Activated CD4-positive, alpha-beta T cell treated with anti-CD3 and anti-CD28 coated beads for 1 hour (primary cell): Measurements from ENCODE around the gene CATSPER1.
"Not testable (repeated sequence)": the region's sequence is repeated elsewhere in the genome, so short reads cannot be mapped to it uniquely, and the experiment has no call there.

ENCODE experiments used
- DNase-seq: peaks from one replicate; pipeline ENCODE4 v3.0.0-alpha.2; 2020

The CATSPER1 gene

DNA sequence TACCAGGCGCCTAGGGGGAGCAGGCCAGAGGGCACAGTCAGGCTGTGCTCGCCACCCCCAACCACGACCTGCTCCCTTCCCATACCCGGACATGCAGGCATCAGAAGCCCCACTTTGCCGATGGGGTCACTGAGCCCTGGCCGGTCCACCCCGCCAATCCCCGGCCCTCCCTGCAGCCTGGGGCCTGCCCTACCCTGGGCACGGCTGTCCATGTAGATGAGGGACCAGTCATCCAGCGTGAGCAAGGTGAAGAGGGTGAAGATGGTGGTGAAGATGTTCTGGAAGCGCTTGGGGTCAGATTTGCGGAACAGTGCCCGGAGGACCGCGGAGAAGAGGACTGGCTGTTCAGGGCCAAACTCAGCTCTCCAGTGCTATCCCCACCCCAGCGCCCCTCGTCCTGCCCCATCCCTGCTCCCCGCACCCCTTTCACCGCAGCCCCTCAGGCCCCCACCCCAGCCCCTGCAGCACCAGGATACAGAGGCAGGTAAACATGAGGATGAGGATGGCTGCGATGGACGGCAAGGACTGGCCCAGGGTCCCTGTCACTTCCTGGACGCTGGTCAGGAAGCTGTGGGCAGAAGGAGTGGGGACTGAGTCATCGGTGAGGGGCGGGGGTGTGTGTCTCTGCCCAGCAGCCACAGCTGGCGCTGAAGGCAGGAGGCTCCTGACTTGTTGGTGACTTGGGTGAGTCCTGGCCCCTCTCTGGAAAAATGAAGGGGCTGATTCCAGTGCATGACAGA, 5.5 kb downstream of the CATSPER1 start:
- DNase-seq = no peak

DNA sequence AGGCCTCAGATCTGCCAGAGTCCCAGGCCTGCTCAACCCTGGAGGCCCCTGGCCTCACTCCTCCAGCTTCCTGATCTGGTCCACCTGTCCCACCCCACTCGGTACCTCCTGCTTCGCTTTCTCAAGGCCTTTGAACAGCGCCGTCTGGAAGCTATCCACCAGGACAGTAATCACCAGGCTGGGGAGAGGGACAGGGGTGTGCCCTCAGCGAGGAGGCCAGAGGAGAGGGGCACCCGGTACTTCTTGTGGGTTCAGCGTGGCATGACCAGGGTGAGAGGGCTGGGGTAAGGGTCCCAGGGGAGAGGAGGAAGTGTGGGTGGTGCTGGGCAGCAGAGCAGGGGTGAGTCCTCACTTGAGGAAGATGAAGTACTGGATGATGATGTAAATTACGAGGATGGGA, 6.1 kb downstream of the CATSPER1 start:
- no peak for DNase-seq

DNA sequence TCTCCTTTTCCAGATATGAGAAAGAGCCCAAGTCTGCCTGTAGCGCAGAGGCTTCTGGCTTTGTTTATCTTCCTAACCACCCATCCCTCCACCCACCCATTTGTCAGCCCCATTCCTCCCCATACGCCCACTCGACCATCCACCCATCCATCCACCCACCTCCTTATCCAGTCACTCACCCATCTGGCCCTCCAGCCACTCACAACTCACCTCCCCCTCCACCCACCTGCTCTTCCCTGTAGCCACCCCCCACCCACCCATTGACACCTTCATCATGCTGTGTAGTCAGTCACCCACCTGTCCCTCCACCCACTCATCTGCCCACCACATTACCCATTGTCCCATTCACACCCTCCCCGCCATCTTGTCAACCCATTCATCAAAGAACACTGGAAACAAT, 9.0 kb downstream of the CATSPER1 start:
- DNase-seq = no peak

DNA sequence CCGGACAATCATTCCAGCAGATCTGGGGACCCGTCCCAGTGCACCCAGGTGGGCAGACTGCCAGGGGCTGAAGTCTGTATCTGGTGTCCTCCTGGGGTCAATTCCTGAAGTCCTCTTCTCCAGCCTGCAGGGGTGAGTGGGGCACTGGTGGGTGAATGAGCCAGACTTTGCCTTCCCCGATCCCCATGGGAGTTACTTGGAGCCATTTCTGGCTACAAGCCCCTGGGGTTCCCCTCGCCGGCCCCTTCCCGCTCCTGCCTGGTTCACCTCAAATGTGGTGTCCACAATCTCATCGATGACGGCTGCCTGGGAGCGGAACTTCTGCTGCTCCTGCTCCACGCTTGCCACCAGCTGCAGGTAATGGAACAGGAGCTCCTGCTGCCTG, 9.5 kb downstream of the CATSPER1 start:
- DNase-seq = no peak

DNA sequence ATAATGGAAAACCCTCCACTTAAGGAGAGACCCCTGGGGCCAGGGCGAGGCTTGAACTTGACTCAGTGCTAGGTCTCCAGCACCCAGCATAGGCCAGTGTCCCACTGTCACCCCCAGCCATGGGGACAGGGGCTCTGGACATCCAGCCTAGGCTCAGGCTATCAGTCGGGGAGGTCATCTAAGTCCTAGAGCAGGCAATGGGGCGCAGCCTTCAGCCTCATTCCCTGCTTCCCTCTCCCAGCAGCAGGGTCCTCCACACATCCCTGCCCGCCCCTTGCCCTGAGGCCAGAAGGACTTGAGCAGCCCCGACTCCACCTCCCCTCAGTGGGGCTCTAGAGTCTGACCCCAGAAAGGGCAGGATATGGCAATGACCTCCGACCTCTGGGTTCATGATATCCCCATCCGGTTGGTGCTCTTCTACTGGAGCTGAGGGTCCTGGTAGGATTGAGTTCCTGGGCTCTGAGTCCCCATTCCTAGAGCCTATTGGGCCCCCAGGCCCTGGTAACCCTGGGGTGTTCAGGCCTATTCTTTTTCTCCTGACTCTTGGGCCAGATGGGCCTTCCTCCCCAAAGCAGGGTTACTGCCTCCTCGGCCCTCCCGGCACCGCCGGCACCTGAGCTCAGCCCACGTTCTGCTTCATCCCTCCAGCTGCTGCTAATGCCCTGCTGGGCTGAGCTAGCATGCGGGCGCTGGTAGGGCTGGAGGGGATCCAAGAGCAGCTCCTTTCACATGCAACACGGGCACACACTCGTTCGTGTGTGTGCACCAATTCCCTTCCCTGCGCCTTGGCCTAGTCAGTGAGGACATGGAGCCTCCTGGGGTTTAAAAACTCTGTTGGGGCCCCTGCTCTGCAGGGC, 10.1 kb downstream of the CATSPER1 start:
- DNase-seq = no peak

DNA sequence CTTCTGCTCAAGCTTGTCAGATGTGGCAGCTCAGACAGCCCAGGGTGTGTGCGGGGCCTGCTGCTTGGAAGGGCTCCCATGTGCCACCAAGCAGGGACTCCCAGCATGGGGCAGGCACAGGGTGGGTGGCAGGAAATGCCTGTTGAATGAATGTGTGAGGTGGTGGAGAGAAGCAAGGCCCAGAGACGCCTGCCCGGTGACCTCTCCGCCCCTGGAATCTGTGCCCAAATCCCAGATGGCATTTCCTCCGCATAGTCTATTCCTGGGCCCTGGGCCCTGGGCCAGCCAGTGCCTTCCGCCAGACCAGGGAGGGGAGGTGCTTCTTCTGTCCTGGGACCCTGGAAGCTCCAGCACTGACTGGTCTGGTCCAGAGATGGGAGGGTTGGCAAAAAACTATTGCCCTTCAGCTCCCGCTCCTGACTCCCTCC, 10.8 kb downstream of the CATSPER1 start:
- DNase-seq = no peak

DNA sequence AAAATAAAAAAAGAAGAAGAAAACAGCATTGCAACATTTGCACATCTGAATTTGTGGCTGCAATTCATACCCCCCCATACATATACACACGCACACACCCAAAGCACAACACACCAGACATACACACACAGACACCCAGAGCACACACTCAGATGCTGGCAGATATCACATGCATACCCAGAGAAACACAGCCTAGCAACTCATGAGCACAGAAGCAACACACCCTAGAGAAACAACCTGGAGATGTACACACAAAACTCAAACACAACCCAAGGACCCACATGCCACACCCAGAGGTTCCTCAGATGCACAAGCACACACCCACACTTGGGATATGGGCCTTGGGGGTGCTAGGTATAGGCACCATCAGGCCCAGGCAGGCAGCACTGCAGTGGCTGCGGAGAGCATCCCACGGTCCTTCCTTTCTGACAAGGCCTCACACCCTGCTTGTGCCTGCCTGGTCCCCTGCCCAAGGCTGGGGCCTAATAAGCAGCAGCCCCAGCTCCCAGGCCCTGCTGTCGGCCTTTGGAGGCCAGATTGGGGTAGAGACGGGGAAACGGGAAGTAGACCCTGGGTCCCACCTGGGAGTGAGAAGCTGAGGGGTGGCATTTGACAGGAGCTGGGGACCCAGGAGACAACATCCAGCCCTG, 11.3 kb downstream of the CATSPER1 start:
- DNase-seq = no peak

DNA sequence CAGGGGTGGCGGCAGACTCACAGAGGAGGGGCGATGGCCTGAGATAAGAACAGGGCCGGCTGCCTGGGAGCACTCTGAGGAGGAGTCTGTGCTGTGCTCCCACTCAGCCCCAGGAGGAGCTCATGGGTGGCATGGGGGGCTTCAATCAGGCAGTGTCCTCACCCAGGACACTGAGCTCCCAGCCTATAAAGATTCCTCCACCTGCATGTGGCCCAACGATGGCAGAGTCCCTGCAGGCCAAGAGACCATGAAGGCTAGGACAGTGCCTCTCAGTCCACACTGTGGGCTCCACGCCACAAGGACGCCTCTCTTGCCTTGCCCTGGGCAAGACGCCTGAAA, 12.5 kb downstream of the CATSPER1 start:
- DNase-seq = no peak

DNA sequence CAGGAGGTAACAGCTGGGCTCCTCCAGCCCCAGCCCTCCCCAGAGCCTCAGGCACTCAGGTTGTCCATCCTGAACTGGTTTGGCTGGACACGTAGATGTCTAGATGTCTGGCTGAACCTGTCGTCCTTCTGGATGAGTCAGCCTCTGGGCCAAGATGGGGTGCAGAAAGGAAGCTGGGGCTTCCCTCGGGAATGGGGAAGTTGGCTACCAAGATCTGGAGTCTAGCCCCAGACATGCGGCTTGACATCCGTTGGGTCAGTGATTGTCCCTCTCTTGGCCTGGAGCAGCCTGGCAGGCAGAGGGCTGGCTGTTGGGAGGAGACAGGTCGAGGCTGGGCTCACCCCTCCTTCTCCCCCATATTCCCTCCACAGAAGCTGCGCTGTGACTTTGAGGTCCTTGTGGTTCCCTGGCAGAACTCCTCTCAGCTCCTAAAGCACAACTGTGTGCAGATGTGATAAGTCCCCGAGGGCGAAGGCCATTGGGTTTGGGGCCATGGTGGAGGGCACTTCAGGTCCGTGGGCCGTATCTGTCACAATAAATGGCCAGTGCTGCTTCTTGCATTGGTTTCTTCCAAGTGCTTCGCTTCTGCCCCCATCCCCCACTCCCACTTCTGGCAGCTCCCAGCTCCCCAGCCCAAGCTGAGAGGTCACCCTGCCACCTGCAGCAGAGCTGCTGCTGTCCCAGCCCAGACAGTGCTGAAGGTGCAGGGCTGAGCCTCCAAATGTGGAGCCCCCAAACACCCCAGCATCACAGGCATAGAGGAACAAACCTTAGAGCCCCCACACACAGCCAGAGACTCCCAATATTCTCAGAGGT, 13.1 kb downstream of the CATSPER1 start:
- no peak for DNase-seq

DNA sequence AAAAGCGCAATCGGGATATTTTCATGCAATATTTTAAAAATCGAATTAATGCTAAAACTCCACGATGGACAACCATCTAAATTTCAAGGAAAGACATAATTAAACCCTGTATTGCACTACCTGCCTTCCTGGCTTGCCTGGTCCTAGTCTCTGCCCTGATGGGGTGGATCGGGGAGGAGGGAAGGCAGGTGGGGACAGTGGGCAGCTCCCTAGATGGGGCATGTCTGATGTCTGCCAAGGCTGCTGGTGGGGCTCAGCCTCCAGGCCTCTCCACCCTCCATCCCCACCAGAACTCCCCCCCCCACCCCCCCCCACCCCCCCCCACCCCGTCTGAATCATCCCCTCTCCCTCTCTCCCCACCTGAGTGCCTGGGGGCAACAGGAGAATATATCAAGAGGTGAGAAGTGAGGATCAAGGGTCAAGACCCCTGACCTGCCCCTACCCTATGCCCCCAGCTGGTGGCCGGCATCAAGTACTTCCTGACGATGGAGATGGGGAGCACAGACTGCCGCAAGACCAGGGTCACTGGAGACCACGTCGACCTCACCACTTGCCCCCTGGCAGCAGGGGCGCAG, 13.8 kb downstream of the CATSPER1 start:
- DNase-seq = no peak

DNA sequence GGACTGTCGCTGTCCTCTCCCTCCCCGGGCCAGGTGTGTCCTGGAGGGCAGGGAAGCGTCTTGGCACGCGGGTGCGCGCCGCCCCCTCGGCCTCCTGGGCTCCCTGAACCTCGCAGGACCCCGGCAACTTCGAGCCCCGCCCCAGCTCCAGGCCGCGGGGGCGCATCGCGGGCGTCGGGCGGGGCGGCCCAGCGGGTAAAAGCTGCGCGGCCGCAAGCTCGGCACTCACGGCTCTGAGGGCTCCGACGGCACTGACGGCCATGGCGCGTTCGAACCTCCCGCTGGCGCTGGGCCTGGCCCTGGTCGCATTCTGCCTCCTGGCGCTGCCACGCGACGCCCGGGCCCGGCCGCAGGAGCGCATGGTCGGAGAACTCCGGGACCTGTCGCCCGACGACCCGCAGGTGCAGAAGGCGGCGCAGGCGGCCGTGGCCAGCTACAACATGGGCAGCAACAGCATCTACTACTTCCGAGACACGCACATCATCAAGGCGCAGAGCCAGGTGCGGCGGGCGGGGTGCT, 14.4 kb downstream of the CATSPER1 start, which contains the start of gene CST6:
Gene CST6, plus strand, starts transcription at position 224 of the 519 bp plus-strand sequence. Its CDS starts 37 bp downstream, at position 261.
- no peak for DNase-seq

DNA sequence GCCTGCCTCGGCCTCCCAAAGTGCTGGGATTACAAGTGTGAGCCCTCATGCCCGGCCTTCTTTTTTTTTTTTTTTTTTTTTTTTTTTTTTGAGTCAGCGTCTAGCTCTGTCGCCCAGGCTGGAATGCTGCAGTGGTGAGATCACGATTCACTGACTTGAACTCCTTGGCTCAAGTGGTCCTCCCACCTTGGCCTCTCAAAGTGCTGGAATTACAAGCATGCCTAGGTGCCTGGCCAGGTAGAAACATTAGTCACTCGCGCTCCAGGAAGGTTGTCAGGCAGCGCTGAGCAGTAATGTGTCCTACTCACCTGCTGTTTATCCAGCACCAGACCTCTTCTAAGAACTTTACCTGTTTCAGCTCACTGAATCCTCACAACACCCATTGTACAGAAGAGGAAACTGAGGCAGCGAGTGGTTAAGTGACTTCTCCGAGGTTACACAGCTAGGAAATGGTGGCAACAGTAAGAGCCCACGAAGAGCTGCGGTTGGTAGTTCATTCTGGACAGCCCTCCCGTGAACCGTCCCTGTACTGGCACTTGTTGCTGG, 15.0 kb downstream of the CATSPER1 start:
- DNase-seq = no peak

DNA sequence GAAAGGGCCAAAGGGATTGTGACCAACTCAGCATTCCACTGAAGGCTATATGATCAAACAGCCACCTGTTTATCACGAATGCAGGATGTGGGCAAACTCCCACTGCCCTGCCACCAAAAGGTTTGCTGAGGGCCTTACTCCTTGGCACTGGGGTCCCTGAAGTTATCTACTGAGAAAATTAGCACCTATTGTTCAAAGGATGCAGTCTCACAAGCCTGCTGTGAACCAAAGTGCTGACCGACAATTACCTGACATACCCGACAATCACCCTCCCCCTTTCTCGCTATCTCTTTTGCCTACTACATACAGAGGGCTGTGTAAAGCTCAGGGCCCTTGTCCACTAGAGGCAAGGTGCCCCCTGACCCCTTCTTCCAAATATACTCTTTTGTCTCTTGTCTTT, 16.2 kb downstream of the CATSPER1 start:
- not testable (repeated sequence) for DNase-seq

DNA sequence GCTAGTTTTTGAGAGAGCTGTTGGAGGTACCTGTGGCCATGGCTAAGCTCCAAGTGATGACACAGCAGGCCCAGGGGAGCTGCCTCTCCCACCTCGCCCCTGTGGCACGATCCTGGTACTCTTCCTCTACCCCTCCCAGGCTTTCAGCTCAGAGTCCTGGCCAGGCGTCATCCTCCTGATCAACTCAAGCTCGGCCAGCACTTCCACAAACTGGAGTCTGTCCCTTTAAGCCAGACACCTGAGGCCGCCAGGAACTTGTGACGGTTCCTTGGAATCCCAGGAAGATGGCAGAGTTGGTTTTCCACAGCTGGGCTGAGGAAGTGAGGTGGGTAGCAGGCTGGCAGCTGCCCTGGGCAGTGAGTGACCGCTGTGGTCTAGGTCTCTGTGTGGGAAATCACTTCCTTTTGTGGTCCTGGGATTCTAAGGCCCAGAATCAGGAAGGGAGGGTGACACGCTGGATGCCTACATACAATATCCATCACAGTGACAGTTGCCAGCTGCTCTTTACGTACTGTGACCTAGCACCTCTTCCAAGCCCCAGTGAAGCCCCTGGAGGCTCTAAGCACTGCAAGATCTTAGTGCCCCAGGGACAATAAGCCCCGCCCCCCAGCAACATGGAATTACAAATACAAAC, 17.7 kb downstream of the CATSPER1 start:
- DNase-seq = no peak

DNA sequence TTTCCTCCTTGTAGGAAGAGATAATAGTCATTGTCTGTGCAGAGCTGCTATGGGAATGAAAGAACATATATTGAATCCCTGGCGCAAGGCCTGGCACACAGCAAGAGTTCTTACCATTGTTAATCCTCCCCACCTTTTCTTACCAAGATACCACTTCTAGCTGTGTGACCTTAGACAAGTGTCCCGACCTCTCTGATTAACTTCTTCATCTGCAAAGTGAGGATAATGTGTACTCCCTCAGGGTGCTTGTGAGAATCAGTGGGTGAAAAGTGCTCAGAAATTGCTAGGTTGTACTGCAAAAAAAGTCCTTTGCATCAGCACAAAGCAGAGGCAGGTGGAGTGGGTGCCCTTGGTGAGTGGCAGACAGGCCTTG, 18.2 kb downstream of the CATSPER1 start:
- no peak for DNase-seq

DNA sequence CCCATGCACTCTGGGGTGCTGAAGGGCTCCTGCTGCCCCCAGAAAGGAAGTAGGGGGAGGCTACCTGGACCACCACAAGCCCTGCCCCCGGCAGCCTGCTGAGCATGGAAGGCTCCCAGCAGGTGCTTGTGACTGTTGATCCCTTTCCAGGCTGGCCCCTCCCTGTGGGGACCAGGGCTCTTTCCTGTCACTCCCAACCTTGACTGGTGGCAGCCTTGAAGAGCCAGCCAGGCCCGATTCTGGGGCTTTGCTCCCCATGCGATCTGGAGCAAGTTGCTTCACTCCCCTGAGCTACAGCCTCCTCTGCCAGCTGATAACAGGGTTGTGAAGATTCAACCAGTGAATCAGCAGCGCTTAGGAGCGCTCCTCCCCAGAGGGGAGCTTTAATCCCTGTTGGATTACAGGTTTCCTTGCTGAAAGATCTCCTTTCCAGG, 19.1 kb downstream of the CATSPER1 start:
- DNase-seq = no peak

DNA sequence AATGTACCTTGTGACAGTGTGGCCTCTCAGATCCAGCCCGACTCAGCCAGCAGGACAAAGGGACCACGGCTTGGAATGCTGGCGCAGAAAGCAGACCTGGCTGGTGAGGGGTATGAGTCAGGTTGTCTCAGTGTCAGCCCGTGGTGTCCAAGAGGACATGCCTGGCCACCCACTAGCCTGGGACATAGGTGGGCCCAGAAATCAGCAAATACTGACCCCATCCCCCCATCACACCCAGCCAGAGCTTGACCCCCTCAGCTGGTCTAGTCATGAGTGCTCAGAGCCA, 19.4 kb downstream of the CATSPER1 start:
- no peak for DNase-seq

DNA sequence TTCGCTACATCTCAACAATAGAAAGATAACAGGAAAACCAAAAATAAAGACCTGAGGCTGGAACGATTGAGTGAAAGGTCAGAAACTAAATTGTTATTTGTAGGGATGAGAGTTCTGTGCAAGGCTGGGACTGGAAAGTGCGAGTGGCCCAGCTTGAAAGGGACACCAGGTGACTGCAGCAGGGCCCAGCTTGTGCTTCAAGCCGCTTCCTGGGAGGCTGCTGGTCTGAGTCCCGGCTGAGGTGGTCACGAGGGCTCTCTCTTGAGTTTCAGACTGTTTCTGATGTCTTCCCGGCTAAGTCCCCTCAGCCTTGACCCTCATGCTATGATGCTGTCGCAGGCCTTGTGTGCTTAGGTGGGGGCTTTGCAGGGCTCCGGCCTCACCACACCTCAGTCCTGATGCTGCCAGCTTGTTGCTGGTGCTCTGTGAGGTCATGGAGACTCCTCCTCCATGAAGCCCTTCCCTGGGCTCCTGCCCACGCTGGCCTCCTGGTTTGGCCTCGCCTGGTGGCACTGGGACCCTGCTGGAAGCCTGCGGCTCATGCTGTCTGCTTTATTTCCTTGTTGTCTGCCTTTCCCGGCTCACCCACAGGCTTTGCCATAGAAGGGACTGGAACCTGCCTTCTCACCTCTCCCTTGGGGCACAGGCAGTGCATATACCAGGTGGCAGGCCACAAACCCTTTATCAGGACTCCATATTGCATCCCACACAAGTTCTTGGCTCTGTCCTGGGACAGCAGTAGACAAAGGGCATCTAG, 20.0 kb downstream of the CATSPER1 start:
- DNase-seq = no peak

DNA sequence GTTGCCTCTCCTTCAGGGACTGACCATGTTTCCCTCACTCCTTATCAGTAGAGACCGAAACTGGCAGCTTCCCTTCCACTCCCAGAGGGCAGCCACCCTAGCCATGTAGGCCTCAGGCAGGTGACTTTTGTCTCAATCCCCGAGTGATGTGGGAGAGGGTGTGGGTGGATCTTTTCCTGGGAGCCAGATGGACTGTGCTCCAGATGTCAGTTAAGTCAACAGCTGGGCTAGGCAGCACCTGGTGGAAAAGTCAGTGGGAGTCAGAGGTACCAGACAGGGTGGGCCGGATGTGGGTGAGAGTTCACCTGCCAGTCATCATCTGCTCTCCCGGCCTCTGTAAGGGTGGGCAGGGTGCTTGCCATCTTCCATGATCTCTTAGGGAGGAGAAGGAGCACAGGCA, 22.1 kb downstream of the CATSPER1 start:
- no peak for DNase-seq

DNA sequence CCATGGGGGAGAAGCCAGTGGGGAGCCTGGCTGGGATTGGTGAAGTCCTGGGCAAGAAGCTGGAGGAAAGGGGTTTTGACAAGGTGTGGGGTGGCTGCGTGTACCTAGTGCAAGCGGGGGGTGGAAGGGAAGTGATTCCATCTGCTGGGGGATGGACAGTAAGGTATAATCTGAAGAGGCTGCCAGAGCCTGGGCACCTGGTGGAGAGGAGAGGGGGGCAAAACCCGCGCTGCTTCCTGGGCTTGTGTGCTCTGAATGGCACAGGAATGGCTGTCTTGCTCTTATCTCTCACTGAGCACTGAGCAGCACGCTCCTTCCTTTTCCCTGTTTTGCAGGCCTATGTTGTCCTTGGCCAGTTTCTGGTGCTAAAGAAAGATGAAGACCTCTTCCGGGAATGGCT, 23.0 kb downstream of the CATSPER1 start:
- no peak for DNase-seq

DNA sequence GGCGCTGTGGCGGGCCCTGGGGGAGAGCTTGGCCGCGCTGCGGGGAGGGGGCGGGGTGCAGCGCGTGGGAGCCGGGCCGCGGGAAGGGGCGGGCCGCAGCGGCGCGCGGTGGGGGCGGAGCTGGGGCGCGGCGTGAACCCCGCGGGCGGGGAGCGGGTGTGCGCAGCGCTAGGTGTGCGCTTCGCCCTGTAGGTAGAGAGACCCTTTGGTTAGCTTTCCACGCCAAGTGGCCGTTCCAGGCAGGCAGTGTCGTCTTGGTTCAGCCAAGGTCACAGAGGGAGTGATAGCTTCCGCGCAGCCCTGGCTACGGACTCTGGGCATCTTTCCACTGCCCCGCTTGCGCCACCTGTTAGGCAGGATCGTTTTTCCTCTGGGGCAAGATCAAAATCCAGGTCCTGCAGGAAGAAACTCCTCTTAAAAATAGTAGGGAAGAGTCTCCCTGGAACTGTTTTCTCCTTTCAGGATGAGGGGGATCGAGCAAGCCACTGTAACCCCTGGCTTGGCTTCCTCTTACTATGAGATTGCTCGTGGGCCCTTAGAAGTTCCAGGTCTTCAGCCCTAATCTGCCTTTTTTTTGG, 23.5 kb downstream of the CATSPER1 start:
- DNase-seq = no peak
